AG08396 (cell line): Measurements from ENCODE around the gene JHY.

ENCODE experiments used
- DNase-seq: peaks from one replicate; pipeline ENCODE4 v3.0.0; 2012; ENCODE audit warnings: low spot score, mixed read lengths

JHY gene

GRCh38 chr11:122872046-122872445 lies 10.5 kb upstream of the JHY start:
- DNase-seq, result no peak

- DNase-seq, result no peak
Measured at GRCh38 chr11:122874991-122875390, 7.6 kb upstream of the JHY start.

DNA sequence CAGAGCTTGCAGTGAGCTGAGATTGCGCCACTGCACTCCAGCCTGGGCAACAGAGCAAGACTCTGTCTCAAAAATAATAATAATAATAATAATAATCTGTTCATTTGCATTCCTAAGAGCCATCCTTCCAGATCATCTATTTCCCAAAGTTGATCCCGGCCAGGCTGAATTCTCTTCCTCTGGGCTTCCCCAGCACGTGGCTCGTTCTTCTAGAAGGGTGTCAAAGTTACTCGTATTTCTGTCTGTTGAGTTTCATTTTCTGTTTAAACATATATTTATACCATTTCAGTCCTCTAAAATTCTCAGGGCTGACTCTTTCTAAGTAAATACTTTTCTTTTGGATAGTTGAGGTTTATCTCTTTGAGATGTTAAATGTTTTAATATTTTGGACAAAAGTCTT lies 4.8 kb upstream of the JHY start:
- no peak for DNase-seq

DNA sequence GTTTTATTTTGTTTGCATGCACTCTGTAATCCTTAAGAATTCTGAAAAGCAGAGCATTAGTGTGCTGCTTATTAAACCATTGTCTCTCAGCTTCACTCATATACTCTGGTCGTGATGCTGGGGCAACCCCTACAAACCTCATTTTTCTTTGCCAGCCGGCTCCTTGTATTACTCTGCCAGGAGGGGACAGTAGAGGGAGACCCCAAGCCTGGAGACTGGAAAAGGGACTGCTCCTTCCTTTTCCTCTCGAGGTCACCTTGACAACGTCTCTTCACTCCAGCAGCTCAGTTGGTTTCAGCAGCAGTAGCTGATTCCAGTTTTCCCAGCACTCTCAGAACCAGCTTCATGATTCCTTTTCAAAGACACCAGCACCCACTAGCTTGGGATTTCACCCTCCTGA lies 2.8 kb upstream of the JHY start:
- DNase-seq, result no peak

- peak; percentile 66 for DNase-seq
Measured at GRCh38 chr11:122882857-122883645, 492 bp downstream of the JHY start.

DNA sequence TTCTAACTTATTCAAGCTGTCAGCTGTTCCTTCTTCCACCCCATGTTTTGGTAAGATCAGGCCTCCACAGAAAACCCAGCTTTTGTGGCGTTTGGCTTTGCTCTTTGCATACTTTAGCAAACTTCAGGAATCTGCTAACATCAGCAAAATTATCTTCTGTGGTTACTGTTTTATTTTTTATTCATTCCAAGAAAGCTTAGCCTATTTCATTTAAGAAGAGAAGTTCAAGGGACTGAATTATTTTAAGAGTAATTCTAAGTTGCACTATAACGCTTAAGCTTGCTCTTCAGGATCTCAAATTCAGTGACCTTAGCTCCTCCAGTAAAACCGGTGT lies 1.1 kb downstream of the JHY start:
- no peak for DNase-seq

DNA sequence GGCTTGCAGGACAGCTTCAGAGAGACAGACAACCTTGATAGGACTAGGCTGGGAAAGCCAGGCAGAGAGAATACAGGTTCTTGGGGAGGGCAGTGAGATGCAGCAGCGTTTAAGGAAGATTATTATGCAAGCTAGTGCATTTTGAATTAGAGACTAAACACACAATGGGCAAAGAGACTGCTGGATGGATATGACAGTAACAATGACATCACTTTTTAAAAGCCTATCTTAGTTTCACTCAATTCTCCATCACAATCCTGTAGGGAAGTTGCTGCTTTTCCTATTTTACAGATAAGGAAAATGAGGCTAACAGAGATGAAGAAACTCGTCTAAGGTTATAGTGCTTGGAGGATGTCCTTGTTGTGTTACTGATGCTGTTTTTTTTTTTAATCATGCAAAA lies 5.6 kb downstream of the JHY start:
- DNase-seq, result no peak

DNA sequence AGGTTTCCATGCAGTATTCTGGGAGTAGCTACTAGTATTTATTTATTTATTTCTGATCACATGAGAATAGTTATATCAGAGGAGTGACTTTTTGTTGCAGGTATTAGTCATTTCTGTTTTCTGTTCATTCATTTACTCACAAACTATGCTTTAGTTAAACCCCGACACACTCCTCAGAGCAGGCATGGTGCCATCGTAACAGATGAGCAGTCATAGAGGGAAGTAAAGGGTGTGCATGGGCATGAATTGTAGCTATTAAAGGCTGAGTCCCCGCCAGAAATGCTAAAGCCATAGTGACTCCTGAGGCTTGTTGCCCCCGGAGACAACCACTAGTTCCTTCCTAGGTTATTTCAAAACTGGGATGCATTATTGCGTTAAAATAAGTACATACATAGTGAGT lies 10.6 kb downstream of the JHY start:
- no peak for DNase-seq

DNA sequence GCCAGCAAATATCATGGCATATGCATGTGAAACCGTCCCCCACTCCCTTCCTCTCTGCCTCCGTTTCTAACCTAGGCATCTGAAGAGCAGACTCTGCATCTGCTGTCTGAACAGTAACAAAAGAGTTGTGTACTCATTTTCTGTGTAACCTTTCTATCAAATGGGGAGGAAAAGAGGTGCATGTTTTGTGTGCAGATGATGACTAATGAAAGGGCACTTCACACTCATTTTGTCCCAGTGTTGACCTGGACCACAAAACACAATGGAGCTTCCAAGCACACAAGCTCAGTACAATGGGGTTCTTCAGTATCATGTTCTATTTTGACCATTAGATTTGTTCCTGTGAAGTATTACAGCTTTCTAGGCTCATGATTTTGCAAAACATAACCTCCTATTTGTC lies 13.0 kb downstream of the JHY start:
- DNase-seq, result no peak

GRCh38 chr11:122897606-122898210 lies 15.1 kb downstream of the JHY start:
- no peak for DNase-seq

DNA sequence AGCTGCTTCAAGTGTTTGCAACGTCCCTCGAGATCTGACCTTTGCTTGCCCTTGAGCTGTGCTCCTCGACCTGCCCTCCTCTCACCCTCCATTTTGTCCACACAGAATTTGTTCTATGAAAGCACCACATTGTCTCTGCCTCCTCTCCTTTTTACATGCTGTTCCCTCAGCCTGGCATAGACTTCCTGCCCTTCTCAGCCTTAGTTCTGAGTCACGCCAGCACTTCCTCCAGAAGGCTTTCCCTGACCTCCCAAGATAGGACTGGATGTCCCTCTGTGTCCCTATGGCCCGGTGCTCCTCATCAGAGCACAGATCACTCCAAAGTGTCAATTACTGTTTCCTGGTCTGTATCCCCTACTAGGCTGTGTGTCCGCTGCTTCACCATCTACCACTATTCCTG lies 16.2 kb downstream of the JHY start:
- DNase-seq, result no peak

DNA sequence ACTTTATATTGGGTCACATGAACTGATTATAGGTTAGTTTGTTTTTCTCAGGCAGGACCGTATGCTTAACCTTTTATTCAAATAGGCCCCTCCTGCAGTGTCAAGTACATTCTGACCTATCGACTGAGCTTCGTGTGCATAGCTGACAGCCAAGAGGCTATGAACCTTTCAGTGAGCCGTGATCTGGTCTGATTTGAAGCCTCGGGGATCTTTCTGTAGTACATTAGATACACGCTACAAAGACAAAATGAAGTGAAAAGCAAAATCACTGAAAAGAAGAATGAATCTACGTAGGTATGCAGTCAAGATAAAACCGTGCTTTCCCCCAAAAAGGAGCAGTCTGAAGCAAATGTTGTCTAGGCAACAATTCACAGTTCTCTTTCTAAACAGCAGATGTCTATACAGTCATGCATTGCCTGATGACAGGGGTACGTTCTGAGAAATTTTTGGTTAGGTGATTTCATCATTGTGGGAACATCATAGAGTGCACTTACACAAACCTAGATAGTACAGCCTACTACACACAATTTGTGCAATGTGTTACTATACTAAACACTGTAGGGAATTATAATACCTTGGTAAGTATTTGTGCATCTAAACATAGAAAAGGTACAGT lies 18.1 kb downstream of the JHY start:
- DNase-seq, result no peak

DNA sequence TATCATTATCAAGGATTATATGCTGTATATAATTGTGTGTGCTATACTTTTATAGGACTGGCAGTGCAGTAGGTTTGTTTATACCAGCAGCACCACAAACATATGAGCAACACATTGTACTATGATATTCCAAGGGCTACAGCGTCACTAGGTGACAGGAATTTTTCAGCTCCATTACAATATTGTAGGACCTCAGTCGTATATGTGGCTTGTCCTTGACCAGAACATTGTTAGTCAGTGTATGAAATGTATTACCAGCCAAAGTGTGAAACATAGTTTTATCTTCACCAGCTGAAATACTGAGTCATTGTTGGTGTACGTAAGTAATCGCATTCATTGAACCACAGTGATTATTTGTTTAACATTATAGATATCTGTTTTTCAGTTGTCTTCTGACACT lies 20.4 kb downstream of the JHY start:
- DNase-seq, result no peak

DNA sequence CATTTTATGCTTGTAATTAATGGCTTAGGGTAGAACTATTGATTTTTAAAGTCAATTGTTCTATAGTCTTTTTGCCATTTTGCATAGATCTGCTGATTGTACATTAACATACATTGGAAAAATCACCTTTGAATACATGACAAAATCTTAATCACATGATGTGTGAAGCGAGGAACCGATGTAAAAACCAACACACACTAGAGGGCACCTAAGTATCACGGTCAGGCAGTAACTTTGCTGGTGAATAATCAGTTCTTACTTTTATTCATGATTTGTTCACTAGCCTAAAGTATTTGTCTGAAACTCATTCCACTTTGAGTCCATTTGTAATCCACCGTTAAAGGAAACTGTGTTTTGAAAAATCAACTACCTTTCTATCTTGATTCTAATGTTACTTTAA lies 28.2 kb downstream of the JHY start:
- DNase-seq, result no peak

DNA sequence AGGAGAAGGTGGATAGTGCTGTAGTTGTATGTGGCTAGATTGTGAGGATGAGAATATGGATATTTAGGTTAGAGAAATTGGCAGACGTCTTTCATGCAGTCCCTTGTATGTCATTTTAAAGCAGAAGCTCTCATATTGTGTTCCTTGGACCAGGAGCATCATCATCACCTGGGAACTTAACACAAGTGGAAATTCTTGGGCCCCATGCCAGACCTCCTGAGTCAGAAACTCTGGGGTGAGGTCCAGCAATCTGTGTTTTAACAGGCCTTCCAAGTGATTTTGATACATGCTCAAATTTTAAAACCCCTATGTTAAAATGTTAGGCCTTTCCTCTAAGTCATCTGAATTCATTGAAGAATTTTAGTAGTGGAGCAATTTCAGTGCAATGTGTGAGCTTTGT lies 34.8 kb downstream of the JHY start:
- no peak for DNase-seq

GRCh38 chr11:122918734-122919133 lies 36.2 kb downstream of the JHY start:
- DNase-seq, result no peak

GRCh38 chr11:122920579-122920978 lies 38.0 kb downstream of the JHY start:
- no peak for DNase-seq

DNA sequence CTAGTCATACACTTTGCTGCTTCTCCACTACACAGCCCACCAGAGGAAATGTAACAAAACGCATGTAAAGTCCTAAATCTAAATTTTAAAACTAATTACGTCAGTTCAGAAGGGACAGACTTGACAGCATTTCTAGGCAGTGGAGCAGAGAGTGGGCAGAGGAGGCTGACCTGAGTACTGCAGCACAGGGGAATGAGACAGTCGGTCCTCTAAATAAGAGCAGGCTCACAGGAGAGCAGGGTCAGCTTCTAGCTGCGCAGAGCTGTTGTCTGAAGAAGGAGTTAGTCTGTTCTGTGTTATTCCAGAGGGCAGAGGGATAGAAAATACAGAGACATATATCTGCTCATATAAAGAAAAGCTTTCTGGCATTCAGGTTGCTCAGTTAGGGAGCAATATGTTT lies 40.3 kb downstream of the JHY start:
- no peak for DNase-seq

GRCh38 chr11:122923302-122923701 lies 40.7 kb downstream of the JHY start:
- no peak for DNase-seq

- no peak for DNase-seq
Measured at GRCh38 chr11:122931510-122931909, 49.0 kb downstream of the JHY start.

DNA sequence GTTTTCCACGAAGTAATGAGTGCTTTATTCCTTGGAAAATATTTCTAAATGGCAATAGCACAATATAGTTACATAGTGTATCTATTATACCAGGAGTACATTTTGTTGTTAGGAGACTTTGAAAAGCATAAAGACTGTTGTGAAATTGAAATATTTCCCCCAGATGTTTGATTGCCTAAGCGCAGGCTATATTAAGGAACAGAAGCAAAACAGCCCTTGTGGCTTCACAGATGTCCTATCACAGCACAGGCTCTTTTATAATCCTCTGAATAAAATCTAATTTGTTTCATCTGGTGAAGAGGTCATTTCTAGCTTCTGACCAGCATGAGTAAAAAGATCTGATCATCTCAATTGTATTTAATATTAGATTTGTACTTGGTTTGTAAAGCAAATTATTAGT lies 50.9 kb downstream of the JHY start:
- DNase-seq, result no peak

DNA sequence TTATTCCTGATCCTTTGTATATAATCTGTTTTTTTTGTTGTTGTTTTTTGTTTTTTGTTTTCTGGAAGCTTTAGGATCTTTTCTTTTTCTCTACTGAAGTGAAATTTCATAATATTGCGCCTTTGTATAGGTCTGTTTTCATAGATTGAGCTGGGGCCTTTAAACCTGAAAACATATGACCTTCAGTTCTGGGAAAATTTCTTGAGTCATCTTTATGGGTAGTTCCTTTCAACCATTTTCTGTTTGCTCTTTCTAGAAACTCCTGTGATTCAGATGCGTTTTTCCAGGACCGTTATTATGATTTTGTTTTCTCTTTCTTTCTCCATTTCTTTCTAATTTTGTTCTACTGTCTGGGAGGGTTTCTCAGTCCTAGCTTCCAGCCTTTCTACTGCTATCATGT lies 55.4 kb downstream of the JHY start:
- no peak for DNase-seq

DNA sequence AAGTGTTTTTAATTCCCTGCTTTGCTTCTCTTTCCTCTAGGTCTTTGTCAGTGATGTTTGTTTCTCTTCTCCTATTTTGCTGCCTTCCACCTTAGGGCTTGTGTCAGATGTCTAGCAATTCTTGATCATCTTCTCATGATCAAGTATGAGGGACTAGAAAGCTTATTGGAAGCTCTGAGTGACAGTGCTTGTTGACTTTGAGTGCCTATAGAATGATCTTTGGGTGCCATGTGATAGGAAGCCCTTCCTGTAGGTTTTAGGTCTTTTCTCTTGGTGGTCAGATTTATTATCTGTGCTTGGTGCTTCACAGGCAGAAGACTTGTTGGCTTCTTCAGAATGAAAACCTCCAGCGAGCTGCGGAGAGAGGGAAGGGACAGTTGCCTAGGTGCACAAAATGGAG lies 56.0 kb downstream of the JHY start:
- no peak for DNase-seq

DNA sequence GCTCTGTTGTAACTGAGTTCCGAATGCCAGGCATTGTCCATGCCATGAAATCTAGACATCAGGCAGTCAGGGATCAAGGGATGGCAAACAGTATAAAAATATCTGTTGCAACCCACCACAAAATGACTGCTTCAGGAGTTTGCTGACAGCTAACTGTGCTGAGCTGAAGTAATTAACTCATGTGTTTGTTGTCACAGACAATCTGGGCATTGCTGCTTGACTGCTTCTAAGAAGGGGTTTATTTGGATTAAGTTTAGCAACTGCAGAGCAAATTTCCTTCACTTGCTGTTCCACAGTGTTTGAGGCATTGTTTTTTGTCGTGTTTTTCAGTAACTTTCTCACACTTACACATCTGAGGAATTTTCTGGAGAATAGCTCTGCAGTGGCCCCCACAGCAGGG lies 68.7 kb downstream of the JHY start:
- no peak for DNase-seq
